ENCODE results near the gene VAT1L.

The VAT1L gene

DNA sequence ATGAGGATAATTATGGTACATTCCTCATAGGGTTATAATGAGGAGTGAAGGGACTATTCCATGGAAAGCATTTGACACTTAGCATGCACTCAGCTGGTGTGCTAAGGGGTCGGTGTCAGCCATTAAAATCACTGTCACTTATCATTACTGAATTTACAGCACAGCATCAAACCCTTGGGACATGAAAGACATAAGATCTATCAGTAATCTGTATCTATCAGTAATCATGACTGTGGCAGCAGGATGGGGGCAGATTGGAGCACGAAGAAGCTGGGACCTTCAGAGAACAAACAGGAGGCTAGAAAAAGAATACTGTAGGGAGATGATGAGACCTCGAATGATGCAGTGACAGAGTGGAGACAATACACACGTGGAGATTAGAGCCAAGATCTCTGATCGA lies 160.5 kb downstream of the VAT1L start:
- no peak for DNase-seq (ENCODE audit: low read depth in 2 of 2)

DNA sequence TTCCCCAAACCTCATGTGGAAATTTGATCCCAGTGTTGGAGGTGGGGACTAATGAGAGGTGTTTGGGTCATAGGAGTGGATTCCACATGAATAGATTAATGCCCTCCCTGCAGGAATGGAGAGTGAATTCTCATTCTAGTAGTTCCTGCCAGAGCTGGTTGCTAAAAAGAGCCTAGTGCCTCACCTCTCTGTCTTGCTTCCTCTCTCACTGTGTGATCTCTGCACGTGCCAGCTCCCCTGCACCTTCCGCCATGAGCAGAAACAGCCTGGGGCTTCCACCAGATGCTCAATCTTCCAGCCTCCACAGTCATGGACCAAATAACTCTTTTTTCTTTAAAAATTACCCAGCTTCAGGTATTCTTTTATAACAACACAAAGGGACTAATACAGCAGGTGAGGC lies 161.1 kb downstream of the VAT1L start:
- no peak for DNase-seq (ENCODE audit: low read depth in 2 of 2)

DNA sequence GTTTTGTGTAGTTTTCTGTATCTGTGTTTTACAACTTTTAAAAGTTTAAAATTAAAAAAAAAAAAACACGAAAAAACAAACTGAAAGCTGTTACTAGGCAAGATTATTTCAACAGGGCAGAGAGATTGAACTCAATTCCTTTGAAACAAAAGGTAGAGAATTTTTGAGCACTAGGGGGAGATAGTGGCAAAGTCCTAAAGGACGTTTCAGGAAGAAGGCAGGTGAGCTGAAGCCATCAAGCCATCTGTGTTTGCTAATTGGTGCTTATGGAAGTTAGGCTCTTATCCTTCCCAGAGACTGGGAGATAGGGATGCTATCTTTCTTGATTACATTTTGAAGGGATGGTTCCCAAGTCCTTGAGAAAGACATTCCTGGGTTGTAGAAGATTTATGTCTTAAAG lies 163.4 kb downstream of the VAT1L start:
- DNase-seq (ENCODE audit: low read depth in 2 of 2): no peak

DNA sequence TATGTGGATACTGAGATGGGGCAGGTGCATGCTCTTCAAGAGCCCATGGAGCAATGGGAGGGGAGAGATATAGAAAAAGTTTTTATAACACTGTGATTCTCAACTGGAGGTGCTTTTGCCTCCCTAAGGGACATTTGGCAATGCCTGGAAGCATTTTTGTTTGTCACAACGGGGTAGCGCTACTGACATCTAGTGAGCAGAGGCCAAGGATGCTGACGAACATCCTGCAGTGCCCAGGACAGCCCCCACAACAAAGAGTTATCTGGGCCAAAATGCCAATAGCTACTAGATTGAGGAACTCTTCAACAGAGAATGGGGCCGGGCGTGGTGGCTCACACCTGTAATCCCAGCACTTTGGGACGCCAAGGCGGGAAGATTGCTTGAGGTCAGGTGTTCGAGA lies 166.8 kb downstream of the VAT1L start:
- no peak for DNase-seq (ENCODE audit: low read depth in 2 of 2)

DNA sequence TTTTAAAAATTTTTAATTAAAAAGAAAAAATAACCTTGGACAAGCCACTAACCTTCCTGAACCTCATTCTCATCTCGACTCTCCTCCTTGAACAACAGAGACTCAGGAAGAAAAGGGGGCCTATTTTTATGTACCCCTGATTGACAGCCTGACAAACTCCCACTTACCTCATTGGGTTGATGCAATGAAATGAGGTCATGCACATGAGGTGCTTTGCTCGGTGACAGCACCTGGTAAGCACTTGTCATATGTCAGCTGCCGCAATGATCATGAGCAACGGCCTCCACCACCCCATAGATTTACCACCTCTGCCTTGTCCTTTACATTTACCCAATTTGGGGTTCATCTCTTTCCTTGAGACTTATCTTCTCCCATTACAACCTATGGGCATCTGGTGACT lies 167.9 kb downstream of the VAT1L start:
- no peak for DNase-seq (ENCODE audit: low read depth in 2 of 2)

DNA sequence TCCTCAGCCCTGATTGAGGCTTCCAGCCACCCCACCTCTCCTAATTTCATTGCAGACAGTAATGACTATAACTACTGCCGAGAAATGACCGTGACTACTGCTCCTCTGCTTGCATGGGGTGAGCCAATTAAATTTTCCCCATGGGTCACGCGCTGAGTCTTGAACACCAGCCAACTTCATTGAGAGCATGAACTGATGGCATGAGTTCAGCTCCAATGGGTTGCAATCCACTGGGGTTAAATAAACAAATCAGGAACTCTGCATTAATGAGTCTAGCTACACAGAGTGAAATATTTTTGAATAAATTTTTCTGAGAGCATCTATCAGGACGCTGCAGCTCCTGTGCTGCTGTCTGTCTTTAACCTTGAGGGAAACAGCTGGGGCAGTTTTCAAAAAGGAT lies 172.4 kb downstream of the VAT1L start:
- no peak for DNase-seq (ENCODE audit: low read depth in 2 of 2)

DNA sequence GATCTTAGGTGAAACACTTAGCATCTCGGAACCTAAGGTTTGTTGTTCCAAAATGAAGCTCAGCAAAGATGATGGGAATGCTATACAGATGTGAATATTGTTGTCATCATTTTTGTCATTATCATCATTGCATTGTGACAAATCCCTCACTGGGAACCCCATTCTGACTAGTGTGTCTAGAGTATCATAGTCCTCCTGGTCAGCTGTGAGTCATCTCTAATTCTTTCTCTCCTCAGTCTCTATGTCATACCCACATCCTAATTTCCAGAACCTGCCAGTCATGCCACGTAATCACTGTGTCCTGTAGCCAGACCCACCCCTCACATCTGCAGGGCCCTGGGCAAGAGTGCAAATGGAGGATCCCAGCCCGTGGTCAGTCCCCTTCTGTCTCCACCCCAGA lies 173.4 kb downstream of the VAT1L start:
- DNase-seq (ENCODE audit: low read depth in 2 of 2): no peak

DNA sequence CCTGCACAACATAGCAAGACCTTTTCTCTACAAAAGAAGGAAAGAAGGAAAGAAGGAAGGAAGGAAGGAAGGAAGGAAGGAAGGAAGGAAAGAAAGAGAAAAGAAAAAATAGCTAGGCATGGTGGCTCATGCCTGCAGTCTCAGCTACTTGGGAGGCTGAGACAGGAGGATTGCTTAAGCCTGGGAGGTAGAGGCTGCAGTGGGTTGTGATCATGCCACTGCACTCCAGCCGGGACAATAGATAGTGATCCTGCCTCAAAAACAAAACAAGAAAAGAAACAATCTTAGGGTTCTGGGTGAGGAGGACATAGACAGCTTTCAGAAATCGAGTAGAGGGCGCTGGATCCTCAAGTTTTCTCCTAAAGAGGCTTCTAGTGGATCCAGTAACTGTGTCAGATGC lies 174.3 kb downstream of the VAT1L start:
- no peak for DNase-seq (ENCODE audit: low read depth in 2 of 2)

DNA sequence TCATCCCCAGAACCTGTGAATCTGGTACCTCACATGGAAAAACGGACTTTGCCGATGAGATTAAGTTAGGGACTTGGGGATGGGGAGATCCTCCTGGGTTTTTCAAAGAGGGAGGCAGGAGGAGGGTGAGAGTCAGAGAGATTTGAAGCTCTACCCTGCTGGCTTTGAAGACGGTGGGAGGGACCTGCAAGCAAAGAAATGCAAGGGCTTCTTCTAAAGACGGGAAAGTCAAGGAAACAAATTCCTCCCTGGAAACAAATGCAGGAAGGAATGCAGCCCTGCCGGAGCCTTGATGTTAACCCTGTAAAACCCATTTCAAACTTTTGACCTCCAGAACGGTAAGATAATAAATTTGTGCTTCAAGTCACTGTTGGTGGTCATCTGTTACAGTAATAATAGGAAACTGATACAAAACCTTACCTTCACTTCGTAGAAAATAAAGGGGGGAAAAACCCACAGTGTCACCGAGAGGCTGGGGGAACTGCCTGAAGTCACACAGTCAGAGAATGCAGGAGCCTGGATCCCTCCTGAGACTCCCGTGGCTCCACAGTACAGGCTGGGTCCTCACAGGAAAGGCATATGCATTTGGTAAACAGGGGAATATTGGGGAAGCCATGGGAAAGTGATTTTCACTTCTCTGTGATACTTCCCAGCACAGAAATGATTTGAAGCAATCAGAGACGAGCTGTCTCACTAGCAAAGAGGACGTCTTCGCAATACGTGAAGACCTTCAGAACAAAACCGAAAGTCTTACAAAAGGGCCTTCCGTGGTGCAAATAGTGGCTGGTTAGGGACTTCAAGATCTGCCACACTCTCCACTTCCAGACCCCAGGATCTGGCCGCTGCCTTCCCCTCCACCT lies 175.1 kb downstream of the VAT1L start:
- no peak for DNase-seq (ENCODE audit: low read depth in 2 of 2)

DNA sequence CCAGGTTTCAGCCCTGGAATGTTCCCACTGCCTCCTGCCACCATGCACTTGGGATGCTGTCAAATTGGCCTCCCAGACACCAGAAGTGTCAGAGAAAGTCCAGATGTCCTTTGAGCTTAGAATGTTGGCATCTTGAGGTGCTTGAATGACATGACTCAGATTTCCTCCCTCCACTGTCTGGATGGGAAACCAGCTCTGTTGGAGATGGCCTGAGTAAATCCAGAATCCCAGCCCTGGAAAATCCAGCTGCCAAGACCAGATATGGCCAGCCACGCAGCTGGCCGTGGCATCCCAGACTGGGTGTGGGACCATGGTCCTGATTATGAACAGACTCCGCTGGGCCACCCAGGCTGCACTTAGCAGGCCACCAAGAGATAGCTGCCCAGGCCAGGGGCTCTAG lies 177.0 kb downstream of the VAT1L start:
- DNase-seq (ENCODE audit: low read depth in 2 of 2): no peak

DNA sequence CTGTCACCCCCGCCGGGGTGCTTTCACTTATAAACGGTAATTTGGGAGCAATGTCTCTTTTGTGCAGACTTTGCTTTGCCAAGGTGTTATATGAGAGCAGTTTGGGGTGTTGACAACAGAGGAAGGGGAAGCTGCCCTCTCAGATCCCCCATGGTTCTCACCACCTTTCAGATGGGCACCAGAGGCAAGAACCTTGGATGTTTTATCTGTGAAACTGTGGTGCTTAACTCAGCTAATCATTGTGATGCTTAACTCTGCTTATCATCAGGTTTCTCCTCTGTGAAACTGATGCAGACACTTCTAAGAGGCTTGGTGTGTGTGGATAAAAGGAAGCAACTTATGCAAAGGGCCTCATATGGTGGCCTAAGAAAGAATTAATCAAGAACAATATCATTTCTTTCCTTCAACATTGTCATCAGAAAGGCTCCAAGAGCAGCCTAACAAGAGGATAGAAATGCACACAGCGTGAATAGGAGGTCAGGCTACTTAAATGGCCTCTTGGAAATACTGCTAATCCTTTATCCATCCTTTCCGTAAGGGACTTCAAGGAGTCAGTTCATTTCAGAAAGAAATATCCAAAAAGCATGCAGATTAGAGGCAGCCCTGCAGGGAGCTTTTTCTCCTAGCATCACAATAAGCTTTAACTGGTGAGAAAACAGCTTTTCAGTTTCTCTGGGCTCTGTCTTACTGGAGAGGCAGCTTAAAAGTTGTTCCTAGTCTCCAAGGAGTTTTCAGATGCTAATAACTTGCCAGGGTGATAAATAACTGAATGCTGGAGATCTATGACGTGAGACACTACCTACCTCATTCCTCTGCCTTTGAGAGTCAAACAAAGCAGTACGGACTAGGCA lies 178.9 kb downstream of the VAT1L start:
- no peak for DNase-seq (ENCODE audit: low read depth in 2 of 2)

DNA sequence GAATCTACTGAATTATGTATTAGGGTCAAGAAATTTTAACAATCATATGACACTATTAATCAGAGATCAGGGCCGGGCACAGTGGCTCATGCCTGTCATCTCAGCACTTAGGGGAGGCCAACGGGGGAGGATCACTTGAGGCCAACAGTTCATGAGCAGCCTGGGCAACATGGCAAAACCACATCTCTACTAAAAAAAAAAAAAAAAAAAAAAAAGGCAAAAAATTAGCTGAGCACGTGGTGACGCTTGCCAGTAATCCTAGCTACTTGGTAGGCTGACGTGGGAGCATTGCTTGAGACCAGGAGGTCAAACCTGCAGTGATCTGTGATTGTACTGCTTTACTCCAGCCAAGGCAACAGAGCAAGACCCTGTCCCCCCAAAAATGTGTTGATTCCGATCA lies 181.5 kb downstream of the VAT1L start:
- no peak for DNase-seq (ENCODE audit: low read depth in 2 of 2)

DNA sequence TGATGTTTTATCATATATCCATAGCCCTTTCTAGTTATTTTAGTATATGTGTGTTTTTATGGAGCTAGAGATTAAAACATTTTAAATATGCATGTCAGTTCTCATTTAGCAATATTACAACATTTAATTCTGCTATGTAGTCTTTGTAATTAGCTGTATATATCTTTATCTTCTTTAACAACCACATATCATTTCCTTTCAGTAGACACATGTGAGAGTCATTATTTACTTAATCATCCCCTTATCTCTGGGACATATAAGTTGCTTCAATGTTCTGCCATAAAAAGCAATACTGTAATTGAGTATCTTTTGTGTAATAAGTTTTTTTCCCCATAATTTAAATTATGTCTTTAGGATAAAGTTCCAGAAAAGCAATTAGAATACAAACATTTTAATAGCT lies 182.0 kb downstream of the VAT1L start:
- DNase-seq (ENCODE audit: low read depth in 2 of 2): no peak

DNA sequence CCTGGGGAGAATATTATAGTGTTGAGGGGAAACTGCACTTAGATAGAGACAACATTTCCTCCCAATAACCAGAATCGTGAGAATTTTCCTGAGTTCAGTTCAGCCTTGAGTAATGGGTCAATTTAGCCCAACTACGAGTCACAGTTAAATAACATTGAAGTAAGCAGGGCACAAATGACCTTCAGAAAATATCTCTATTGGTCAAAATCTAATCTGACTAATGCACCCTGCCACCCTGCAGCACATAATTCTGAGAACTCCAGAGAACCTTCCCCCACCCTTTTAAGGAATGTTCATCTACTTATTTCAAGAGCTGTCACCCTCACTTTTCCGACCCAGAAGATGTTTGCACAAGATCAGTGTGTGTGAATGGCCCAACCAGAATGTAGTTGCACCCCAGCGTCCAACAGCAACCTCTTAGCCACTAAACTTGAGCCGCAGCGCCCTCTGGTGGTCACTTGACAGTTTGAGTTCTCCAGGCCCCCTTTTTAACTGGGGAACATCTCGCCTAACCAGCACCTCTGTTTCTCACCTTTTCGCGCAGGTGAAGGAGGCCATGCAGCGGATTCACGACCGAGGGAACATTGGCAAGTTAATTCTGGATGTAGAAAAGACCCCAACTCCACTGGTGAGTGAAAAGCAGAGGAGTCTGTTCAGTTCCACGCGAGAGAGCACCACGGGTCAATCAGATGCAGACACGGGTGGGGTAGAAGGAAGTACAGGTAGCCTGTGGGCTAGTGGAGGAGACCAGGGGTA lies 183.1 kb downstream of the VAT1L start:
- peak; percentile 31 to 67 for DNase-seq (ENCODE audit: low read depth in 2 of 2)

DNA sequence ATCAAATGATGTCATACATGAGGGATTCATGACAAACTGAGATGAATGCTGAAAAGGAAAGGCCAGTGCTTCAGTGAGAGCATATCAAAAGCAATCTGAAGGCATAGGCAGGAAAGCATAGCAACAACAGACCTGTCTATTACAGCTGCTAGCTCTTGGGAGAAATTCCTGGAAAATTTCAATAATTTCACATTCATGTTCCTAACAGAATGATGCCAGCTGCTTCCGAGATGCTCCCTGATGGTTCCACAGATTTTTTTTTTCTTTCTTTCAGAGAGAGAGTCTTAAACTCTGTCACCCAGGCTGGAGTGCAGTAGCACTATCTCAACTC lies 183.7 kb downstream of the VAT1L start:
- DNase-seq (ENCODE audit: low read depth in 2 of 2): no peak

DNA sequence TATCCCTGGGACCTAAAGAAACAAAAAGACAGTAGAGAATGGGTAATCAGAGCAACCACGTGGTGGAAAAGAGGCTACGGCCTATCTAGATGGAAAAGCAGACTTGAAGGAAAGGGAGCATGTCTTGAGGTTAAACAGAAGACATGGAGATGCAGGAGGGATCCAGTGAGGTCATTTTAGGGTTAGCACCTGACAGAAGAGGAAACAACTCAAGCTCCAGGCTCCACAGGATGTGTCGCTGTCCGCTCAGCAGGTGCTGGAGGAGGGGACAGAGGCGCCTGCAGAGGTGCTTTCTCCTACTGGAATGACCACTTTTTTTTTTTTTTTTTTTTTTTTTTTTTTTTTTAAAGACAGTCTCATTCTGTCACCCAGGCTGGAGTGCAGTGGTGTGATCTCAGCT lies 186.5 kb downstream of the VAT1L start:
- DNase-seq (ENCODE audit: low read depth in 2 of 2): no peak

DNA sequence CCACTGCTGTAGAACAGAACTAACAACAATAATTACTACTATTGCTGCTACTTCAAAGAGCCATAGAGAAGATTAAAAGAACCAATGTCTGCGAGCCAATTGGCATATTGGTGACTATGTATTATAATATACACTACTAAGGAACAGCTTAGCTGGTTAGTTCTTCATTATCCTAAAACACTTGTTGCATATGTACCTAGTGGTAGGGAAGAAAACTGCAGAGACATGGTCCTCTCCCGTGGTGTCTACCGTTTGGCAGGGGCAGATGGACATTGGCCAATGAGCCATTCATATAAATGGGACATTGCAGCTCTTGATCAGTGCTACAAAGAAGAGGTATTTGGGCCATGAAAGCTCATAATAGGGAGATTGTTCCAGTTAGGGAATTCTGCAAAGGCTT lies 187.6 kb downstream of the VAT1L start:
- no peak for DNase-seq (ENCODE audit: low read depth in 2 of 2)

DNA sequence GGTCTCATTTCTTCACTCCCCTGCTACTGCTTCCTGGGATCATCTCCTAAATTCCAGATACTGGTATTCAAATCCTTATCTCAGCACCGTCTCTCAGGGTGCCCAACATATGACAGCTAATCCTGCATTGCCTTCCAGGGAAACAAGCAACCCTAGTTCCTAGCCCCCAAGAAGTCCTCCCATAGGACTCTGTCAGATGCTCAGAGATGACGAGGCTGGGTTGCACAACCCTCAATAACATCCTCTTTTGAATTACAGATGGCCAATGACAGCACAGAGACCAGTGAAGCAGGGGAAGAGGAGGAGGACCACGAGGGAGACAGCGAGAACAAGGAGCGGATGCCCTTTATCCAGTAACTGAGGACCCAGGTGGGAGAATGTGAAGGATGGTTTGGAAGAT lies 189.0 kb downstream of the VAT1L start:
- DNase-seq (ENCODE audit: low read depth in 2 of 2): no peak

DNA sequence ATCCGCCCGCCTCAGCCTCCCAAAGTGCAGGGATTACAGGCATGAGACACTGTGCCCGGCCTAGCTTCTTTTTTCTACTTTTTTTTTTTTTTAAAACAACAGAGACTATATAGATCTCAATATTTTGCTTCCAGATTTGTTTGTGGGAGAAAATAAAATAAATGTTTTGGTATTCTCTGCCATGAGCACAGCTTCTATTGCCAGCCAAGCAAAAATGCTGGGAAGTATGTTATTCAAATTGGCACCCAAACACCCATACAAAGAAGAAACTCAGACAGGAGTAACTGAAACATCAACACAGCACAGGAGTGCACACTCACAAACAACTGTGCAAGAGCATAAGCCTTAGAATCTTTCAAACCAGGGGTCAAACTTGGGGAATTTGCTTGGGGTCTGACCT lies 196.7 kb downstream of the VAT1L start:
- DNase-seq (ENCODE audit: low read depth in 2 of 2): no peak

DNA sequence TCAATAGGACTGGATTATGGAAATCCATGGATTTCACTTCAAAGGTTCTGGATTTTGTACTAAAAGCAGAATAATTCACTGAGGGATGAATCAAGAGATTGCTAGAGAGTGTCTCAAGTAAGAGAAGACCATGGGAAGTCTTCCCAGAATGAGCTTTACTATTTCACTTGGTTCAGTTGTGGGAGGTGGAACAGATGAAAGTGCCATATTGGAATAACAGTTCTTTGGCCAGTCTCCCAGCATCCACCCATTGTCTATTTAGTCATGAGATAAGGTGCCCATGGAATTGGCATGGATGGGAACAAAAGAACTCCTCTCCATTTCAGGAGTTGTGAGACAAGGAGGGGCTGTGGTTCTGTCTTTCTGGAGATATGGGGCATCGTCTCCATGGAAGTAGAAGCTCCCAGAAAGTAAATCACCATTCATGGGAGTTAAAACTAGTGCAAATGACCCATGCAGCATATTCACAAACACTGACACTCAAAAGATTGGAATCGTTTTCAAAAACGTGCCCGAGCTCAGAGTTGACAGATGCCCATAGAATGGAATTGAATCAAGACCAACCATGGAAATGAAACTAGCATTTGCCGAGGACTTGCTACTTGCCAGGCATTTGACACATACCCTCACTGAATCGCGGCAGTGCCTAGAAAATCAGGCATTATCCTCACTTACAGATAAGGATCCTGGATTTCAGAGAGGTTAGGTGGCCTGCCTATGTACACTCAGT lies 197.8 kb downstream of the VAT1L start:
- no peak for DNase-seq (ENCODE audit: low read depth in 2 of 2)

DNA sequence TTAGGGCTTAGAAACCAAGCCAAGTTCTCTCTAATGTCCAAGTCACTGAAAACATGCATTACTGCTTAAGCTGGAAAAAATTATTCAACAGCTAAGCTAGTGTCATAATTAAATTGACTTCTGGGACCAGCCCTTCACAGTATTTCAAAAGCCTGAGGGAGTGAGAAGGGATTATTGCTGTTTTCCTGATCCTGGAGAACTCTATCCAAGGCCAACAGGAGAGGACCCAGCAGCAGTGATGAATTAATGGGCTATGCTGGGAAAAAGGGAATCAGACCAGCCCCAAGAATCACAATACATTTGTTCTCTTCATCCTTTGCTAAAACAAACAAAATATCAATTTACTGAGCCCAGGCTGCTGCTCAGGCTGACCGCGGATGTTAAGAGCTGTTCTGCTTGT lies 199.4 kb downstream of the VAT1L start:
- no peak for DNase-seq (ENCODE audit: low read depth in 2 of 2)

DNA sequence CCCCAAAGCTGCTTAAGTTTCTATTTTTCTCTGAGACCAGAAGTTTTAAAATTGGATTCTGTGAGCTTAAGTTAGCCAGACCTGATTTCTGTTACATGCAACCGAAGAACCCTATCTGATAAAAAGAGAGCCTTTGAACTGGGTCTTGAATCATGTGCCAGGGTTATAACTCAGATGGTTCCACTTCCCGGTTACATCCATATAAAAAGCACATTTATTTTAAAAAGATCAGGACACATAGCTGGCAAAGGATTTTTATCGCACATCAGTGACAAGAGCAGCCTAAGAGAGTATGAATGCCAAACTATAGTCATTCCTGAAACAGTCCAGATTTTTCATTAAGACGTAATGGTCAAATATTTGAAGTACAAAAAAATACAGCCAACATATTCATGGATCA lies 201.5 kb downstream of the VAT1L start:
- DNase-seq (ENCODE audit: low read depth in 2 of 2): no peak

All from stimulated activated CD4-positive, alpha-beta T cell treated with anti-CD3 and anti-CD28 coated beads, Interleukin-1b, Interleukin-23, amount 100 ng/mL, for 1 hour (primary cell).